Measurements from ENCODE around the gene HNRNPL.
"Not testable (repeated sequence)": the region's sequence is repeated elsewhere in the genome, so short reads cannot be mapped to it uniquely, and the experiment has no call there.

HNRNPL gene

DNA sequence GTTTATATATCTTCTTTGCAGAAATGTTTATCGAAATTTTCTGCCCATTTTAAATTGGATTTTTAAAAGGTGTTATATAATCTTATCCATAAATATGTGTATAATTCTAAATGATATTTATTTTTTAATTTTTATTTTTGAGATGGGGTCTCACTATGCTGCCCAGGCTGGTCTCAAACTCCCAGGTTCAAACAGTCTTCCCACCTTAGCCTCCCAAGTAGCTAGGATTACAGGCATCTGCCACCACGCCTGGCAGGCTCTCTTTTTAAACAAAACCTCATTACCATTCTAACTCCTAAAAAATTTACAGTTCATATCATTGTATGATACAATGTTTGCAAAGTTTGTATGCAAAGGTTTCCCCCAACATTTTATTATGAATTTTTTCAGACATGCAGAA is 53.6 kb downstream of the HNRNPL start:
- DNase-seq: no peak

DNA sequence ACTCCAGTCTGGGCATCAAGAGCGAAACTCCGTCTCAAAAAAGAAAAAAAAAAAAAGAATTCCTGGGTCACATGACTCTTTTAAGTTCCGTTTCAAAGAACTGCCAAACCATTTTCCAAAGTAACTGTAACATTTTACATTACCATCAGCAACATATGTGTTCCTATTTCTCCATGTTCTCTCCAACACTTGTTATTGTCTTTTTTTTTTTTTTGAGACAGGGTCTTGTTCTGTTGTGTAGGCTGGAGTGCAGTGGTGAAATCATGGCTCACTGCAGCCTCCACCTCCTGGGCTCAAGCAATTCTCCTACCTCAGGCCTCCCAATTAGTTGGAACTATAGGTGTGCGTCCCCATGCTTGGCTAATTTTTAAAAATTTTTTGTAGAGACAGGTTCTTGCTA is 54.2 kb downstream of the HNRNPL start:
- DNase-seq: no peak

DNA sequence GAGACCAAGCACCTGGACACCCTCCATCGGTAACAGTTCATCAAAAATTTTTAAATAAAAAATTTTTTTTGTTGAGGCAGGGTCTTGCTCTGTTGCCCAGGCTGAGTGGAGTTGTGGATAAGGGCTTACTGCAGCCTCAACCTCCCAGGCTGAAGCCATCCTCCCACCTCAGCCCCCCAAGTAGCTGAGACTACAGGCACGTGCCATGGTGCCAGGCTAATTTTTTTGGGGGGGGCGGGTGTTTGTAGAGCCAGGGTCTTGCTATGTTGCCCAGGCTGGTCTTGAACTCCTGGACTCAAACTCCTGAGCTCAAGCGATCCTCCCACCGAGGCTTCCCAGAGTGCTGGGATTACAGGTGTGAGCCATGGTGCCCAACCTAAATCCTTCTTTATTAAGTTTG is 56.1 kb downstream of the HNRNPL start:
- DNase-seq: no peak

DNA sequence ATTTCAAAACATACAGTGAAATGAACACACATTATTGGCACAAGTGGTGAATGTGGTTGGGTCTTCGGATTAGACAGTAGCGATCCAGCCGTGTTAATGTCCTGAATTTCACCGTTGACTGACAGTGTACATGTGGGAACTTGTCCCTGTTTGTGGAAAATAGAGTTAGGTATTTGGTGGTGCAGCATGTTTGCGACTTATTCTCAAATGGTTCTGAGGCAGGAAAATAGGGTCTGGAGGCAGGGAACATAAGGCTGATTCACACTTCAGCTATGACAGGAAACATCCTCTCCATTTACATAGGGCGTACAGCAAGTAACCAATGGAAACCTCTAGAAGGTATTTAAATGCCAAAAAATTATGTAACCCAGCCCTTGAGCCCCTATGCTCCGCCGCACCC is 56.6 kb downstream of the HNRNPL start:
- DNase-seq: peak; percentile 51

DNA sequence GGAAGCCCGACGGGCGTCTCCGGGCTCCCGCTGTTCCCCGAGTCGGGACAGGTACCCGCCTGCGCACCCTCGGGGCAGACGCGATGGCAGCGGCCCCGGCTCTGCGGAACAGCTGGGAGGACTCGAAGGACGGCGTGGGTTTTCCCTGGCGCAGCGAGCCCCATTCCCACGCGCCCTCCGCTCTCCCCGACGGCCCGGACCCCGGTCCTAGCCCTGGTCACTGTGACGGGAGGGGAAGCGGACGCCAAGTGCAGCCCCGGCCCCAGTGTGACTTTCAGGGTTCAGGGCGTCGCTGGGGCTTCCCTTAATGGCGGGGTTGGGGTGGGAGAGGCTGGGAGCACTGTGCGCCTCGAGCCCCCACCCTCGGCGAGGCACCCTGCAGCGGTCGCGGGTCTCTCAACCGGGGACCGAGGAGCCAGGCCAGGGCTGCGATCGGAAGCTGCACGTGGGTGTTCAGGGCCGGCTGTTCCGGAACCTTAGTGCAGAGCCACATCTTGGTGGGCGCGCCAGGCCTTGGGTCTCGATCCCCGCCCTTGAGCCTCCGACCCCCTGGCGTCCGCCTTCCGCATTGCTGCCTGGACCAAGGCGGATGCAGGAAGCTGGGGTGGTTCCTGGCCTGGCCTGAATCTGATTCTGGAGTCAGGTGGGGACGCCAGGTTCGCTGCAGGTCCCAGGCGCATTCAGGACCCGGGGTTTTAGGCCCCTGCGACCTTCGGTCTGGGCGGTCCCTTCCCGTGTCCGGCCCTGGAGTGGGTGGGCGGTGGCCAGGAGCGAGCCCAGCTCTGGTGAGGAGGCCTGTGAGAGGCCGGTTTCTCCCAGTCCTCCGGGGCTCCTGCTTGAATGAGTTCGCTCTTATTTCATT is 57.3 kb downstream of the HNRNPL start:
- DNase-seq: no peak

DNA sequence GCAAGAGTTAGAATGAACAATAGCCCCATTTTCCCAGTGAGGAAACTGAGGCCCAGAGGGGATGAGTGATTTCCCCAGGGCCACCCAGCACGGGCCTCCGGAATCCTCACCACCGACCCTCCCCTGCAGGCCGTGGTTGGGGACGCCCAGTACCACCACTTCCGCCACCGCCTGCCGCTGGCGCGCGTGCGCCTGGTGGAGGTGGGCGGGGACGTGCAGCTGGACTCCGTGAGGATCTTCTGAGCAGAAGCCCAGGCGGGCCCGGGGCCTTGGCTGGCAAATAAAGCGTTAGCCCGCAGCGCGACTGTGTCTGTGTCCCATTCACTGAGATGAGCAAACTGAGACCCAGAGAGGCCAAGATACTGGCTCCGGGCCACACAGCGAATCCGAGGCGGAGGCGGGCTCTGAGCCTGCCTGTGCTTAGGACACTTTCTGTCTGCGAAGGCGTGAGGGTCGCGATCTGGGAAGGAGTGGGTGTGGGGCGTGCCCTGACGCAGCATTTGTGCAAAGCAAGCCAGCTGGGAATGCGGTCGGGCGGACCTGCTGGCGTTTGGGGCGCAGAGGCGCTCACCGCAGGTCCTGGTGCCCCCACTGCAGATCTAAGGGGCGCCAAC is 58.2 kb downstream of the HNRNPL start:
- DNase-seq: not testable (repeated sequence)

DNA sequence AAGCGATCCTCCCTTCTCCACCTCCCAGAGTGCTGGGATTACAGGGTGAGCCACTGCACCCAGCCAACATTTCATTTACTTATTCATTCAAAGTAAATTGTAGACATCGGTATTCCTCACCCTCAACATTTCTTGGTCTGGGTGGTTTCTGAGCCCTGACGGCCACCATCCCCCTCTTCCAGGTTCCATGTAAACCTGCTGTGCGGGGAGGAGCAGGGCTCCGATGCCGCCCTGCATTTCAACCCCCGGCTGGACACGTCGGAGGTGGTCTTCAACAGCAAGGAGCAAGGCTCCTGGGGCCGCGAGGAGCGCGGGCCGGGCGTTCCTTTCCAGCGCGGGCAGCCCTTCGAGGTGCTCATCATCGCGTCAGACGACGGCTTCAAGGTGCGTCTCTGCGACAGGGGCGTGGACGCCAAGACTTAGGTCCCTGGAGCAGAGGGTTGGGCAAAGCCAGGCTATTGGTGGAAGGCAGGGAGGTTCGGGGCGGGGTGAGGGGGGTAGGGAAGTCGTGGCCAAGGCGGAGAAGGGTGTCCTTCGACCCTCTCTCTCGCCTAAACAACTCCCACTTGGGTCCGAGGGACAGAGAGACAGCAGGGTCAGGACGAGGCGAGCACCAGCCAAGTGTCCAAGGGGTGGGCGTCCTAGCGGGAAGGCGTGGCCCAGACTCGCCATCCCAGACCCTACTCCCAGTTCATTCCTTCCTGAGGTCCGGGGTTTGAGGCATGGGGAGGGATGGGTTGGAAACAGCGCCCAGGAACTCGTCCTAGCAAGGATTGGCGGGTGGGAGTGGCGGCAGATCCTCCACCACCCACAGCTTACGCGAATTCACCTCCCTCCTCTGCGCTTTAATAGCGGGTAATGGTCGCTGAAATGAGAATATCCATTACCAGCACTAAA is 59.0 kb downstream of the HNRNPL start:
- DNase-seq: not testable (repeated sequence)

DNA sequence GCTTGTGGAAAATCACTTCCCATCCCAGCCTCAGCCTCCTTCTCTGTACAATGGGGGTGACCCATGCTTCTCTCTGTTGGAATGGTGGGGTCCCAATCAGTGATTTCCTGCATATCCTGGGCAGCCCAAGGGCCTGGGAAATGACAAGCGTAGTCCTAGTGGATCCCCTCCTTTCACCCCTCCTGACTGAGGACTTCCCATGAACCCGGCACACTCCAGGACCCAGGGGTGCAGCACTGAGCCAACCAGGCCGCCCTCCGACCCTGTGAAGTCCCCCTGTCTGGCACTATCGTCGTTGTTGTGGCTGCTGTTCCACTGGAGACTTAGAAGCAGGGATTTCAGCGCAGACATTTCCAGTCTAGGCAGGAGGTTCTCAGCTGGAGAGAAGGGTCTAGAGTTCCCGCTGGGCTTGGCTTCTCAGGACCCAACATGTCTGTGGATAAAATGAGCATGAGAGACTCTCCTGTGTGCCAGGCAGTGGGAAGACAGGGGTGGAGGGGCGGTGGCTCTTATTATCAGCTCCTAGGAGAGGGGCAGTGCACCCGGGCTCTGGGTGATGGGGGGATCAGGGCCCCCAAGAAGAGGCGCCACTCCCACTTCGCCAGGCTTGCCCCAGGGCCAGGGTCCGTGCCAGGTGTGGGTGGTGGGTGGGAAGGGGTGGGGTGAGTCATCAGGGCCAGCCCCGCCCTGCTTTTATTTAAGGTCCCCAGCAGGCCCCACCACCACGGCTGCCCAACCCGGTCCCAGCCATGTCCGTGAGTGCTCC is 61.1 kb downstream of the HNRNPL start, which contains the start of gene LGALS7B:
LGALS7B (plus strand) TSS at position 723 of the 766 bp plus-strand sequence; CDS start at position 750, 27 bp downstream.
- DNase-seq: no peak

DNA sequence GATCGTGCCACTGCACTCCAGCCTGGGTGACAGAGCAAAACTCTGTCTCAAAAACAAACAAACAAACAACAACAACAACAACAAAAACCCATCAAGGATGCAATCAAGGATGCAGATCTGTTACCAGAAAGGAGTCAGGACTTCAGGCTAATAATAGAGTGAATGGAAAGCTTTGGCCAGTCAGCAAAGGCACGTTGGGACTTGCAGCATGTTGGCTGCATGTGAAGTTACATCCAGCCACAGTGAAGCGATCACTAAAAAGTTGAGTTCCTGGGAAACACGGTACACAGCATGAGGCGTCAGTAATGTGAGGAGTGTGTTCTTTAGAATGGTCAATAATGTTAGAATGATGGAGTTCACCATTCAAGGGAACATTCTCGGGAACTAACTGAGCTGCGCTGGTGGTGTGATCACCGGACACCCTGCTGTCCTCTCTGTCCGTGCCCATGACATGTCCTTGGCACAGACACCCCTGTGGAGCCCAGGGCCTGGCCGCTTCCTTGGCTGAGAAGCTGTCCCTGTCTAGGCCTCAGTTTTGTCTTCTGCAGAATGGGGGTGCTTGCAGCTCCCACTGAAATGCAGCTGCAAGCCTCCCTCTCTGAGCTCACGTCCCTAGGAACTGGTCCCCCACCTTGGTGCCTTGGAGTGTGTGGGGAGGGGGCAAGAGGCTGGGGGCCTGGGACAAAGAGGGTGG is 63.1 kb downstream of the HNRNPL start:
- DNase-seq: no peak

Data from fibroblast of skin of right quadriceps (primary cell).